GM08714 (cell line): ENCODE results near the gene H3-3A.

Source experiments
- H3K4me3 ChIP-seq: fragments of 200-500 bp; sonication (Bioruptor generic); 2 replicates; pipeline ENCODE4 v1.5.1; 2014; ENCODE audit warnings: mild to moderate bottlenecking, low read length, inconsistent platforms
- ZNF274 ChIP-seq: IDR thresholded peaks from 2 replicates; pipeline ENCODE4 v1.6.1; 2012; ENCODE audit warnings: mild to moderate bottlenecking, low read depth, low read length

The H3-3A gene

DNA sequence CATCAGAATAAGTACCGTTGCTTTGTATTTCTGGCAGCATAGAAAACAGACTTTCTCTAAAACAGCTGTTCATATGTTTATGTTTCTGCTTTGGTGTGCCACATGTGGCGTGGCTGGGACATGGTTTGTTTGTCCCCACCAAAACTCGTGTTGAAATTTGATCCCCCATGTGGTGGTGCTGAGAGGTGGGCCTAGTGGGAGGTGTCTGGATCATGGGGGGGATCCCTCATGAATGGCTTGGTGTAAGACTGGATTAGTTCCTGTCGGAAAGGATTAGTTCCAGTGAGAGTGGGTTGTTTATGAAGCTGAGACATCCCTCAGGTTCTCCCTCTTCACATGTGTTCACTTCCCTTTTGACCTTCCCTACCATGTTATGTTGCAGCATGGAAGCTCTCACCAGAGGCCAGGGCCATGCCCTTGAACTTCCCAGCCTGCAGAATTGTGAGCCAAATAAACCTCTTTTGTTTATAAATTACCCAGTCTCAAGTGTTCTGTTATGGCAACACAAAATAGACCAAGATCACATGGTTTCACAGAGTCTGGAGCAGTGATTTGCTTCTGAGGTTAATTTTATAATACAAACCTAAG, 17.9 kb upstream of the H3-3A start:
- no peak overlapping the region for H3K4me3 ChIP-seq

DNA sequence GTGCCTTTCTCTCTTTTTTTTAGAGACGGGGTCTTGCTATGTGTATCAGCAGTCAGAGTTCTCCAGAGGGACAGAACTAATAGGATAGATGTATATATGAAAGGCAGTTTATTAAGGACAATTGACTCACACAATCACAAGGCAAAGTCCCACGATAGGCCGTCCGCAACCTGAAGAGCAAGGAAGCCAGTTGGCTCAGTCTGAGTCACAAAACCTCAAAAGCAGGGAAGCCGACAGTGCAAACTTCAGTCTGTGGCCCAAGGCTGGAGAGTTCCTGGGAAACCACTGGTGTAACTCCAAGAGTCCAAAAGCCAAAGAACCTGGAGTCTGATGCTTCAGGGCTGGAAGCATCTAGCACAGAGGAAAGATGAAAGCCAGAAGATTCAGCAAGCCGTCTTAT, 16.3 kb upstream of the H3-3A start:
- no peak for TF ChIP-seq ZNF274
- no peak overlapping the region for H3K4me3 ChIP-seq

More for the DNA sequence above, 17.9 kb upstream of the H3-3A start:
- no peak for TF ChIP-seq ZNF274

DNA sequence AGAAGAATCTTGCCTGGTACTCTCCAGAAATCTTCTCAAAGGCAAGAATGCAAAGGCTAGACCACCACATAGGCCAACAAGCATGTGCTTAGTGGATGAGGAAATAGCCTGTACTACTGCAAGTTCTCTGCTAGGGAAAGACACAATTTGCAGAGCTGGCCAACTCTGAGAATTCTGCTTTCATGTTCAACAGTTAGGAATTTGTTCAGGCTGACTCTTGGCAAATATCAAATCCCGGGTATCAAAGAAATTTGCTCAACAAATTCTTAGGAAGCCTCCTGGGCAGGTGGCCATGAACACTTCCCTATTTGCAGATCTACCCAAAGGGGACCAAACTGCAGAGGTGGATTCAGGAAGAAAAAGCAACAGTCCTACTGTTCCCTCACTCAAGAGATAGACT, 15.0 kb upstream of the H3-3A start:
- no peak for TF ChIP-seq ZNF274
- H3K4me3 ChIP-seq, result no peak overlapping the region

DNA sequence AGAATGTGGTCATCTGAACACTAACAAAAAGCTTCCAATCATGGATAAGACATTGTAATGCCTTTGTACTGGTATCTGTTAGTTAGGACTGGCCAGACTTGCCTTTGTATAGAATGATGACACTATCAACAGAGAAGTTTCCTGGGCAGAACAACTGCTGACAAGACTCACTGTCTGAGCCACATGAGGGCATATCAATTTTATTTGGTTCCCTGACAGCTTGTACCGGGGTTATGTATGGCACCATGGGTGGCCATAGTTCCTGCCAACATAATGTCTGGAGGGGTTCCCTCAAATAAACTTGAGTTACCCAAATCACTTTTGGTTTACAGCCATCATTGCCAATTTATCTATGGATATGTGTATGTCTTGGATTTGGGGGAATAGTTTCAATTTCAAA, 13.6 kb upstream of the H3-3A start:
- TF ChIP-seq ZNF274, result no peak
- H3K4me3 ChIP-seq, result no peak overlapping the region

DNA sequence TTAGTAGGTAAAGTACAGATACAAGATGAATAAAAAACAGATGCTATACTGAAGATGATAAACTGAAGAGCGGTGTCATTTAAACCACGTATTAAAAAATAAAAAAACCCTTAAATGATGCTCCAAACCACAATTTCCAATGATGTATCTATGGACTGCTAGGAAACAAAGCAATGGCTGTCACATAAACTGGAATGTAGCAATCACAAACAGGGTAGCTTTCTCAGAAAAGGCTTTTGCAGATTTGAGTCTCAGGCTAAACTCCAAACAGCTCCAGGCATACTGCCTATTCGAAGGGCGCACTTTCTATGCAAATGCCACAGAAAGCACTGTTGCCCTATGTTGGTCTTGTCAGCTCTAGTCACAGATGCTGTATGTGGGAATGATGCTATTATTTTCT, 12.4 kb upstream of the H3-3A start:
- no peak overlapping the region for H3K4me3 ChIP-seq
- TF ChIP-seq ZNF274, result no peak

DNA sequence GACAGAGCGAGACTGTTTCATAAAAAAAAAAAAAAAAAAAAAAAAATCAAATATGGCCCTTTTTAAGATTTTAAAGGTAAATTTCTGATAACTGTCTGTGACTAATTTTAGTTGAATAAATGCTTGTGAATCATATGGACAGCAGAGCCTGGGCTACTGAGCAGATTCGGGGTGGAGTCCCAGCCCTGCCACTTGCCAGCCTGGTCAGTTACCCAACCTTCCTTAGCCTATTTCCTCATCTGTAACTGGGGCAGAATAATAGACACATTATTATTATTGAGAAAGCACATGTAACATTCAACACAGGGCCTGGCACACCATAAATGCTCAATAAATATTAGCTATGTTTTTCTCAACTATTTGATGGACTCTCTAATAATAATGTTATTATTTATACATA, 11.2 kb upstream of the H3-3A start:
- no peak for TF ChIP-seq ZNF274

DNA sequence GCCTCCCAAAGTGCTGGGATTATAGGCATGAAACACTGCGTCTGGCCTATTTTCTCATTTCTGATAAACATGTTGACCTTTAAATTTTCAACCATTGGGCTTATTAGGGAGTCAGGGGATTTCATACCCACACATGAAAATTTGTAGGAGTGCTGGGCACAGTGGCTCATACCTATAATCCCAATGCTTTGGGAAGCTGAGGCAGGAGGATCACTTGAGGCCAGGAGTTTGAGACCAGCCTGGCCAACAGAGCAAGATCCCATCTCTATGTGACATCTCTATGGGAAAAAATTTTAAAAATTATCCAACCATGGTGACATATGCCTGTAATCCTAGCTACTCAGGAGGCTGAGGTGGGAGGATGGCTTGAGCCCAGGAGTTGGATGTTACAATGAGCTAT, 10.5 kb upstream of the H3-3A start:
- no peak overlapping the region for H3K4me3 ChIP-seq
- no peak for TF ChIP-seq ZNF274

More for the DNA sequence above, 11.2 kb upstream of the H3-3A start:
- H3K4me3 ChIP-seq, result no peak overlapping the region

DNA sequence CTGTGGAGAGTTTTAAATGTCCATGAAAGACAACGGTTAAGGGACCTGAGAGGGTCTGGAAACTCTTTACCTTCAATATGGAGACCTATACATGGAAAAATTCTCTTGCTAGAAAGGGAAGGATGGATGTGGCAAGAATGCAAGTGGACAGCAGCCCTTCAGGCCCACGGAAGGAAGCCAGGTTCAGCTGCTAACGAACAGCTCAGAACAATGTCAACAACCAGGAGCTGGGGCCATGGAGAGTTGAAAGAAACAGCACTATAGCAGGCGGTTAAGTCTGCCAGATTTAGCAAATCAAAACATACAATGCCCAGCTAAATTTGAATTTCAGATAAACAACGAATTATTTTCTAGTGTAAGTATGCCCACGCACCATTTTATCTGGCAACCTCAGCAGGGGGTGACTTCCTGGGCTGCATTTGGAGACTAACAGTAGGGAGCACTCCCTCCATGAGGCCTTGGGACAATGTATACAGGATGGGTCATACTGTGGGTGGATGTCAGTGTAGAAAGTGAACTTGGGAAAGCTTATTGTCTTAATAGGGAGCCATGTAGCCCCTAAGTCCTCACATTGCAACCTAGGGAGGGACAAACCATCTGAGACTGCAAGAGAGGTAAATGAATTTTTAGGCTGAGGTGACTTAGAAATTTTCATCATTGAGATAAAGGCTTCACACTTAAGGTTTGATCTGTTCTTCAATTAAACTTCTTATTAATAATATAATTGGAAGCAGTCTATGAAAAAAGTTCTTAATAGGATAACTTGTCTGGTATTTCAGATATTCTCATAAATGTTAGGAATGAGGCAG, 7.8 kb upstream of the H3-3A start:
- no peak for TF ChIP-seq ZNF274

DNA sequence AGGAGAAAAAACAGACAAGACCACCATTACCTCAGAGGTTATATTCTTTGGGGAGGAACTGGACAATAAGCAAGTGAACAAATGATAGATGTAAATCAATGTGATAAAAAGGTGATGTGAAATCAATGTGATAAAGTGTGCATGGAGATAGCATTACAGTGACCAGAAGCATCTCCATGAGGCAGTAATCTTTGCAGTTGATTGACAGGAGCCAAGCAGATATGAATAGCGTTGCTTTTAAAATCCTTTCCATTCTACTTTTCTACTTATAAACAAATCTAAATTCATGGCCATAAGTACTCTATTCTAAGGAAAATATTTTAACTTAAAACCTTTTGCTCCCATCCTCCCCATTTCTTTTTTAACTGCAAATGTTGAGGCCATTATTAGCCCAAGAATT, 2.8 kb upstream of the H3-3A start:
- no peak for TF ChIP-seq ZNF274
- H3K4me3 ChIP-seq, result no peak overlapping the region

More for the DNA sequence above, 7.8 kb upstream of the H3-3A start:
- no peak overlapping the region for H3K4me3 ChIP-seq

DNA sequence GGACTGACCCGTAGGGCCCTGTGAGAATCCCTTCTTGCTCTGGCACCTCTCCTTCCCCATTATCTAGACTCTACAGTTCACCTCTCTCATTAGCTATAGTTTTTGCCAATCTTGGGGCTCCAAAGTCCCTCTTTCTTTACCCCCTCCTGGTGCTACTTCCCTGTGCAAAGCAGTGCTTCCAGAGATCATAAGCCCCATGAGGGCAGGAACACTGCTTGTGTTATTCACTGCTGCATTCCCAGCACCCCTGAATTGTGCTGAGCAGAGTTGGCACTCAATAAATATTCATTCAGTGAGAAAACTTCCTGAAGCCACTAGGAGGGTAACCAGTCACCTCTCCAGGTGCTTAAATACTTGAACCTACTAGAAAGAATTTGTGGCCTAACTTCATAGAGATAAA, 2.1 kb upstream of the H3-3A start:
- TF ChIP-seq ZNF274, result no peak
- no peak overlapping the region for H3K4me3 ChIP-seq

DNA sequence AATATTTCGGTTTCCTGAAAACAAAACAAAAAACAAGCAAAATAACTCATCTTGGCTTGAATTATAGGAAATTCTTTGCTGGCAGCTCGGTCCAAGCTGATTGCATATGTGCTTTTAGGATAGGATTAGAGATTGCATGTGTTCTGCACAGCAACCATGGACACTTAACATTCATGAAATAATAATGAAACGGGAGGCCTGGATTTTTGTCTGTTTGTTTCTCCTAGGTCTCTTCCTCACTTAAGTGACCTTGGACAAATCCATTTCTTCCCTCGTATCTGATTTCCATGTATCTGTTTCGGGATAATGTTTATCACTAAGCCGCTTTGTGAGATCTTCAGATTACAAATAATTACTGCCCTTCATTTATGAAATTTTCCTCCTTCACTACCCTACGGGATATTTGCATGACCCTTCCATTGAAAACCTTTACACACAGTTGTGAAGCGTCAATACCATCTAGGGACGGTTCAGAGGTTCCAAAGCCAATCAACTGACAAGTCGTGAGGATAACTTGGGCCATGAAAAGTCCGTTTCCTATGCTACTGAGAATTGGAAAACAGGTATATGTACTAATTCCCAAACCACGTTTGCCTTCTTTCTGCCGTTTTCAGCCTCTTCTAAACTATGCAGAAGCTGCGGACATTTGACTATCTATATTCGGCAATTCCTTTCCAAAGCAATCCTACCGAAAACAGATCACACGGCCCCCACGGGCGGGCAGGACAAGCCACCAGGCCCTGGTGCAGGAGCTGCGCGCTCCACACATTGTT, 1.3 kb upstream of the H3-3A start:
- H3K4me3 ChIP-seq, result peak overlapping the region; percentile 71
- TF ChIP-seq ZNF274, result no peak

DNA sequence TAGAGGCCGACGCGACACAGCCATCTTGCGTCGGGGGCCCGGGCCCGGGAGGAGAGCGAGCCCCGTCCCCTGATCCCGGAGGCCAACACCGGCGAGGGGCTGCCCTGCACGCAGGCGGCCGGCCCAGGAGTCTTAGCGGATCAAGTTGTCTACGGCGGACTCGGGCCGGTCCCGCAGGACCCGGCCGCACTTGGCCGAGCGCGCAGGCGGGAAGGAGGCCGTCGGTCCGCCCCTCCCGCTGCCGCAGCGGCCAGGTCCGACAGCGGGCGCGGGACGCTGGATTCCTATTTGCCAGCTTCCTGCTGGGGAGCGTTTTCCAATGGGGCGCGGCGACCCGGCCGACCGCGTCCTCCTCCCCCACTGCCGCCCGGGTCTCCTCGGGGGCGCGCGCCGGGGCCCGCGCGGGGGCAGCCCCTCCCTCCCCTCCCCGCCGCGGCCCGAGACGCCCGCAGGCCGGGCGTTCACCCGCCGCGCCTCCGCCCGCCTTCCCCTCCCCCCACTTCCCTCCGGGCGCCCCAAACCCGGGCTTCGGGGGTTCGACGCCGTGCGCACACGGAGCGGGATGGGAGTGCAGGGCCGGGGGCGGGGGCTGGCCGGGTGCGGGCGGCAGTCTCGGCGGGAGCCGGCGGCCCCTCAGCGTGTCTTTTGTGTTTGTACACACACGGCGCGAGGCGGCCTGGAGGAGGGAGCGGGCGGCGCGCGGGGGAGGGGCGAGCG, 517 bp upstream of the H3-3A start:
- H3K4me3 ChIP-seq, result peak overlapping the region; percentile 71
- no peak for TF ChIP-seq ZNF274

DNA sequence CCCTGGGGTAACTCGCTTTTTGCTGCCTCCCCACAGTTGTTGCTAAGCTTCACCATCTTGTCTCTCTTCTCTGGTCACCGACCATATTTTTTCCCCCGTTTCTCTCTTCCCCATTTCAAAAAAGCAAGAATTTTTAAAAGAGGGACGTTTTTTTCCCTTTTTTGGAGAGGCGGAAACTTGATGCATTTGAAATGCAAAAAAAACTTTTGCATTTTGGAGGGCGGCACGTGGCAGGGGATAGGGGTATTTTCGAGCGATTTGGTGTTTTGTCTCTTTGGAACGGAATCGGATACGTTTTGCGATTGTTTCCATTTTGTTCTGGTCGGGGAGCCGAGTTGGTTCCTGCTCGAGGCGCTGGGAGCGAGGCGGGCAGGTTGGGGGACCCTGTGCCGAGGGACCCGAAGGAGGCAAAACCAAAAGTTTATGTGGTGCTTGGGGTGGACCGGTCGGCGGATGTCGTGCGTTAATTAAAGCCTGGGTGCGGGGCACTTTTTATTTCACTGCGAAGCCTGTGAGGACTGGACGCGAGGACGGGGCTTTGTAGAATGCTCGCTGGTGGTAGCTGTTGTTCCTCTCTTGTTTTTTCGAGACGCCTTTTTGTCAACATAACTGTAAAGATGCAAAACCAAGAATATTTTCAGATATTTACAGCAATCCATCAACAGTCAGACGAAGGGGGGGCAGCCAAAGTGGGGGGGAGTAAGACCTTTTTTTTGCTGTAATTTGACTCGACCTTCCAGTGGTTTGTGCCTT, 884 bp downstream of the H3-3A start:
- H3K4me3 ChIP-seq, result peak overlapping the region; percentile 88
- no peak for TF ChIP-seq ZNF274
